Measurements from ENCODE around the gene KCNV2.

KCNV2 gene

DNA sequence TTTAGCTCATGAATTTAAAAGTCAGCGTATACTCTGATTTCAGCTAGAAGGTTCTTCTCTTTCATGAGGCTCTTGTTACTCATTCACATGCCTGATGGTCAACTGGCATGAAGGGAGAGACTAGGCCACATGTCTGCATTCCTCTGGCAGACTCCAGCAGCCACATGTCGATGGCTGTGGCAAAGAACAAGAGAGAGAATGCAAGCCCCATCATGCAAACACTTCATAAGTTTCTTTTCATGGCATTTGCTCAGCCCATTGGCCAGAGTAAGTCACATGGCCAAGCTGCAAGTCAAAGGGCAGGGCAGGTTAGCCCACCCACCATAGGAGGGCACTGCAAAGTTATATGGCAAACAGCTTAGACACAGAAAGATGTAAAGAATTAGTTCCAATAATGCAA, 5.4 kb downstream of the KCNV2 start:
- ATAC-seq = no peak

DNA sequence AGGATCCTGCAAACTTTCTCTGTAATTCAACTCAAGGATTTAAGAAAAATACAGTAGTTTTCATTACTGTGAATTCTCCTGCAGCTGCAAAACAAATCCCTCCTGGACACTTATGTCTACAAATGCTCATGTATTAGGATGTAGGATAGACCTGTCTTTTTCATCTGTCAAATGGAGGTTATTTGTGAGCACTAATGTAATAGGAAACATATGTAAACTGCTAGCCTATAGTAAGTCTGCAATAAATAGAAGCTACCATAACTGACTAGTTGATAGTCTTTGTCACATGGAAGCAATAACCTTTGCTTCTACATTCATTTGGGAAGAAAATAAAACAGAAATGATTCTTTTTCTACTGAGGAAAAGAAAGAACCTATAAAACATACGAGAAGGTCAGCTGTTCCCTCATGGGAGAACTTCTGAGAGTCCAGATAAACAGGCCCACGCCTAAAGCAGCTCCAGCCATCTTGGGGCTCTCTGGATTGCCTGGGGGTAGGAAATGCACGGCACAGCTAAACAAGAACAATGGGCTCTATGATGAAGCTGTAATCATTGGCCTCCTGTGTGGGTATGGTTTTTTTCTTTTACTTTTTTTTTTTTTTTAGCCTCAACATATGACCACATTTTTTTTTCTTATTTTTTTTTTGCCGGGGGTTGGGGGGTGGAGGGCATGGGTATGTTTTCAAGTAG, 6.2 kb downstream of the KCNV2 start:
- ATAC-seq = no peak

GRCh38 chr9:2725126-2725525, 7.8 kb downstream of the KCNV2 start:
- ATAC-seq = no peak

- ATAC-seq = no peak
Measured at GRCh38 chr9:2725898-2726649, 8.8 kb downstream of the KCNV2 start.

- ATAC-seq = no peak
Measured at GRCh38 chr9:2726650-2727340, 9.5 kb downstream of the KCNV2 start.

DNA sequence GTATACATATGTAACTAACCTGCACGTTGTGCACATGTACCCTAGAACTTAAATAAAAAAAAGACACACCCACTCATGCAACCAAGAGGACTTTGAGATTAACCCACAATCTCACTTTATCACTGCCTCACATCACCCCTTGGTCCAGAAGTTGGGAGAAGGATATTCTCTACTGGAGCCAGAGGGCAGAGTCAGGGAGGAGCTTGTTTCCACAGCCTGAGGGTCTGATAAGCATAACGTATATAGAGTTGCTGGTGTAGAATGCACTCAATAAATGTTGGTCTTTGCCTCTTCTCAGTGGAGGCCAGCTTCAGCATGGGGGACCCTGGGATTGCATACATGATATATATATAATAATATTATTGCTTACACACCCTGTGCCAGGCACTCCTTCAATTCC, 10.1 kb downstream of the KCNV2 start:
- ATAC-seq = no peak

GRCh38 chr9:2727966-2728613, 10.8 kb downstream of the KCNV2 start:
- ATAC-seq = peak in 1 of 2 donors; percentile 17

DNA sequence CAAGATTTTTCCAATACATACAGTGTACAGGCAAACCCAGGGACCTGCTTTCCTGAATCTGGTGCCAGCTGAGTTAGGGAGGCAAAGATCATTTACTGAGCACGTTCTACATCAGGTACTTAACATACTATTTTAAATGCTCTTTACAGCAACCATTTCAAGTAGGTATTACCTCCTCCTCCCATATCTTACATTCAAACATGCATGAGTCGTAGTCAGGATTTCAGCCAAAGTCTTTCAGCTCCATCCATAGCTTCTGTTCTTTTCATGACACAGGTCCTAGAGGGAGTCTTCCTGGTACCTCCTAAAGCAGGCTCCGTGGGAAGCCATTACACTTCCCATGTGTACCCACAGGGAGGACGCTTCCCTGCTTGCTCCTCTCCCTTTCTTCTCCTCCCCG, 11.7 kb downstream of the KCNV2 start:
- ATAC-seq = no peak

- ATAC-seq = no peak
Measured at GRCh38 chr9:2729721-2730120, 12.4 kb downstream of the KCNV2 start.

GRCh38 chr9:2730971-2731370, 13.7 kb downstream of the KCNV2 start:
- ATAC-seq = no peak

DNA sequence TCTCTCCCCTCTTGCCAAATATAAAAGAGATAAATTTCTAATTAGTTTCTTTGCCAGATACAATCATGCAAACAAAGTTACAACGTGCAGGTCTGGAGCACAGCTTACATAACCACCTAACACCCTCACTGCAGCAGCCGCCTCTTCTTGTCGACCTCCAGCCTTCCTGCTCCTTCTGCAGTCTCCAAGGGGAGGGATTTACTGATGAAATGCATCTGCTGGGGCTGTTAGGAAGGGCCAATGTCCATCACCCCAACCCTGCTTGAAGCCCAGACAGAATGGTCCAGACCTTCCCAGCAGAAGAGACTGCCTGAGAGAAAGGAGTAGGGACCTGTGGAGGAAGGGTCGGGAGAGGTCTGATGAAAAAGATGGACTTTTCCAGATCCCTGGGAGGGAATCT, 15.2 kb downstream of the KCNV2 start:
- ATAC-seq = no peak

GRCh38 chr9:2740616-2741015, 23.3 kb downstream of the KCNV2 start:
- no peak for ATAC-seq

- no peak for ATAC-seq
Measured at GRCh38 chr9:2741441-2742158, 24.3 kb downstream of the KCNV2 start.

GRCh38 chr9:2742214-2742613, 24.9 kb downstream of the KCNV2 start:
- no peak for ATAC-seq

DNA sequence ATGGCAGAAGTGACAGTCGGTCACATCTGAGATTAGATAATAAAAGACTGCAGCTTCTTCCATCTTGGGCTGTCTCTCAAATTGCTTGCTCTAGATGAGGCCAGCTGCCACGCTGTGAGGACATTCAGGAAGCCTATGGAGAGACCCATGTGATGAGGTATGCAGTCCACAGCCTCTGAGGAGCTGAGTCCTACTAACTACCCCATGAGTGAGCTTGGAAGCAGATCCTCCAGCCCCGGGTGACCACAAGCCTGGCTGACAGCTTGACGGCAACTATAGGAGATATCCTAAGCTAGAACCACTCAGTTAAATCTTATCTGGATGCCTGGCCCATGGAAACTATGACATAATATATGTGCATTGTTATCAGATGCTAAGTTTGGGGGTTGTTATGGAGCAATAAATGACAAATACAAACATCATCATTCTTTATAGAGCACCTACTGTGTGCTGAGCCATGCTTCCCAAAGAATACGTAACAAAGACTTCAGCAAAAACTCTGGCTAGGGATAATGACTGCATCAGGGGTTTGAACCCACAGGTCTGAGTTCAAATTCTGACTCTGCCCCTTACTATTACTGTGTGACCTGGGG, 26.7 kb downstream of the KCNV2 start:
- ATAC-seq = no peak

GRCh38 chr9:2745560-2746380, 28.5 kb downstream of the KCNV2 start:
- ATAC-seq = no peak

DNA sequence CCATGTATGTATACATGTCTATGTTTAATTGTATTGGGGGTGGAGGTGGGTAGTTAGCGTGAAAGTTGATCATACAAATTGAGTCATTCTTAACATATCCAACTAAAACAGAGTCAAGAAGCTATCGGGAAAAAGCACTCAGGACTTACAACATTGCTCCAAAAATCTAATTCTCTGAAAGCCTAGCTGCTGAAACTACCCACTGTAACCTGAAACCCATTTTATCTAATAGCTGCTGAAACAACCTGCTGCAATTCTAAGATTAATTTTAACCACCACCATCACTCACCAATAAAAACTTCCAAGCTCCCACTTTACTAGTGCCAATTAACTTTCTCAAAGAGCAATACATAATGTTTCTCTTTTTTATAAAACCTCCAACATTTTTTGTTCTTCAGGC, 32.2 kb downstream of the KCNV2 start:
- no peak for ATAC-seq

- no peak for ATAC-seq
Measured at GRCh38 chr9:2755285-2755684, 38.0 kb downstream of the KCNV2 start.

GRCh38 chr9:2758162-2758897, 41.0 kb downstream of the KCNV2 start:
- no peak for ATAC-seq

DNA sequence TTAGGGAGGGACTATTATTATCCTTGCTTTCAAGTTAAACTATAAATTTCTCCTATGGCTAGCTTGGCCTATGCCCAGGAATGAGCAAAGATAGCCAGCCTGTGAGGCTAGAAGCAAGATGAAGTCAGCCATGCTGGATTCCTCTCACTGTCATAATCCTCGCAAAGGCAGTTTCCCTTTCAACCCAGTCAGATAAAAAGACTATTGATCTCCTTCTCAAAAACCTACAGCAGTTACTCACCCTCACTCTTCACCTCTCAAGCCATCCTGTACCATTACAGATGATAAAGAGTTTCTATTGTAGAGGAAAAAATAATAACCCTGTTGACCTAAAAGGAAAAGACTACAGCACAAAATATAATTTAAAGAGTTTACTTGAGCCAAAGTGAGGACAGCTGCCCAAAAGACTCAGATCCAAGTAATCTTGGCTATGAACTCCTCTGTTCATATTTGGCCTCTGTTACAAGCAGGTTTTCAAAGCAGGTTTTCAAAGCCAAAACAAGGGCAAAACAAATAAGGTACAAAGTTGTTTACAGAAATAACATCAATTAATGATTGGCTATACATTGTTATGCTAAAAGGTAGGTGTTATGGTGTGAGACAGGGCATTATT, 41.7 kb downstream of the KCNV2 start:
- ATAC-seq = no peak

Measured in activated CD4-positive, CD25-positive, alpha-beta regulatory T cell treated with anti-CD3 and anti-CD28 coated beads, Interleukin-2, amount 50 U/mL, for 24 hours (primary cell).